ENCODE data around the gene TIMM9.
A peak's percentile ranks its signal among the peaks of the same experiment; 100 is the strongest.
"Not testable (repeated sequence)": the region's sequence is repeated elsewhere in the genome, so short reads cannot be mapped to it uniquely, and the experiment has no call there.

The TIMM9 gene

GRCh38 chr14:58427281-58428117 lies at the start of gene TIMM9, which contains the start of gene KIAA0586:
Gene TIMM9 (minus strand): TSS chr14:58427531. CDS start chr14:58411945, 15,586 bp downstream.
Gene KIAA0586 (plus strand): TSS chr14:58427719. CDS start chr14:58428265, 546 bp downstream.
- peak; percentile 95 for DNase-seq

GRCh38 chr14:58476320-58476719 lies 49.0 kb upstream of the TIMM9 start:
- no peak for DNase-seq

- DNase-seq: no peak
Measured at GRCh38 chr14:58469309-58469708, 42.0 kb upstream of the TIMM9 start.

- DNase-seq: no peak
Measured at GRCh38 chr14:58467575-58467974, 40.2 kb upstream of the TIMM9 start.

GRCh38 chr14:58466459-58466858 lies 39.1 kb upstream of the TIMM9 start:
- no peak for DNase-seq

GRCh38 chr14:58465421-58465820 lies 38.1 kb upstream of the TIMM9 start:
- no peak for DNase-seq

- DNase-seq: no peak
Measured at GRCh38 chr14:58464652-58465051, 37.3 kb upstream of the TIMM9 start.

GRCh38 chr14:58463147-58463546 lies 35.8 kb upstream of the TIMM9 start:
- no peak for DNase-seq

GRCh38 chr14:58460772-58461171 lies 33.4 kb upstream of the TIMM9 start:
- peak; percentile 64 for DNase-seq

- DNase-seq: no peak
Measured at GRCh38 chr14:58455593-58456265, 28.4 kb upstream of the TIMM9 start.

- DNase-seq: no peak
Measured at GRCh38 chr14:58444627-58445026, 17.3 kb upstream of the TIMM9 start.

GRCh38 chr14:58439476-58439875 lies 12.1 kb upstream of the TIMM9 start:
- no peak for DNase-seq

- no peak for DNase-seq
Measured at GRCh38 chr14:58430156-58430555, 2.8 kb upstream of the TIMM9 start.

GRCh38 chr14:58428118-58428683 lies 870 bp upstream of the TIMM9 start:
- peak; percentile 39 for DNase-seq

- peak; percentile 80 for DNase-seq
Measured at GRCh38 chr14:58426670-58427280, 556 bp downstream of the TIMM9 start.

GRCh38 chr14:58416934-58417333 lies 10.4 kb downstream of the TIMM9 start:
- not testable (repeated sequence) for DNase-seq

- no peak for DNase-seq
Measured at GRCh38 chr14:58415636-58416547, 11.4 kb downstream of the TIMM9 start.

- DNase-seq: no peak
Measured at GRCh38 chr14:58414845-58415244, 12.5 kb downstream of the TIMM9 start.

- DNase-seq: no peak
Measured at GRCh38 chr14:58408681-58409215, 18.6 kb downstream of the TIMM9 start.

- no peak for DNase-seq
Measured at GRCh38 chr14:58401587-58401986, 25.7 kb downstream of the TIMM9 start.

- DNase-seq: no peak
Measured at GRCh38 chr14:58398895-58399294, 28.4 kb downstream of the TIMM9 start.

- no peak for DNase-seq
Measured at GRCh38 chr14:58398495-58398894, 28.8 kb downstream of the TIMM9 start.
